Mesothelial cell of epicardium (in vitro differentiated cells): ENCODE results near the gene SLC23A1. TPM values are rescaled to one million over a fixed set of nuclear protein-coding genes. Genes with fewer than 3 reads are reported as not detected.

ENCODE experiments used
- DNase-seq, 2 experiments: peaks; one replicate each; pipeline ENCODE4 v3.0.0; 2021; ENCODE audit warnings: low spot score in 2 of 2; ENCODE audit not compliant: unreplicated experiment in 2 of 2
- H3K27ac Mint-ChIP-seq: 2 replicates; pipeline ENCODE4 v1.8.0; 2021; ENCODE audit warnings: mixed read lengths
- H3K27me3 Mint-ChIP-seq: 2 replicates; pipeline ENCODE4 v1.8.0; 2021; ENCODE audit warnings: low read depth, mixed read lengths
- H3K36me3 Mint-ChIP-seq: 2 replicates; pipeline ENCODE4 v1.8.0; 2021; ENCODE audit warnings: mixed read lengths
- H3K4me1 Mint-ChIP-seq: 2 replicates; pipeline ENCODE4 v1.8.0; 2021; ENCODE audit warnings: mixed read lengths
- H3K4me3 Mint-ChIP-seq: 2 replicates; pipeline ENCODE4 v1.8.0; 2021; ENCODE audit warnings: mild to moderate bottlenecking, moderate library complexity, mixed read lengths
- H3K9me3 Mint-ChIP-seq: 2 replicates; pipeline ENCODE4 v1.8.0; 2021; ENCODE audit warnings: mixed read lengths
- total RNA-seq: library from RNA; stranded (reverse); gene quantifications from 3 replicates; pipeline ENCODE4 v1.2.1, GENCODE V29; 2021
- TF ChIP-seq, protein P1 (sequence below): fragments of 200-600 bp; sonication (generic); IDR thresholded peaks from one replicate; pipeline ENCODE4 v1.5.0; 2021; ENCODE audit warnings: antibody characterized with exemption; ENCODE audit not compliant: unreplicated experiment

SLC23A1 gene
- total RNA-seq, 1 donor from 2014 or later: not detected

DNA sequence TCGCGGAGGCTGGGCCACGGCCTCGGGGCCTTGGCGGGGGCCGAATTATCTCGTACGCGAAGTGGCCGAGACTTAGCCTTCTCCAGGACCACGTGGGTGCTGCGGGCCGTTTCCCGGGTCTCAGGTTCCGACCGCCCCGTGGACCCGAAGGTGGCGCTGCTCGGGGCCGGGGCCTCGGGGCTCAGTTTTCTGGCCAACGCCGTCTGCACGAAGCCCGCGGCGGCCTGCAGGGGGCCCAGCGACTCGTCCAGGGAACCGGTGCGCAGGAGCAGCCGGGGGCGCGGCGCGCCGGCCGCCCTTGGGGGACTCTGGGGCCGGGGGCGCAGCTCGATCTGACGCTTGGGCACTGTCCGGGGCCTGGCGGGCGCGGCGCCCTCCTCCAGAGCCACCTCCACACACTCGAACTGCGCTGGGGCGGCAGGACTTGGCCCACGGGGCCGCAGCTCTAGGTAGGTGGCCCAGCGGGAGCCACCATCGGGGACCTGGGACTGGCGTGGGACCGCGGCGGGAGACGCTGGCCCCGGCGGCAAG, 11.1 kb upstream of the SLC23A1 start:
- Mint-ChIP-seq H3K27ac (no peak overlapping the region), H3K27me3 (peaks cover 61% of the 10 kb centered on the region), H3K36me3 (peaks cover under 1% of the 10 kb centered on the region), H3K4me1 (peaks cover 13% of the 10 kb centered on the region), H3K4me3 (peak overlapping the region; percentile 68), H3K9me3 (no peaks in the 10 kb centered on the region)
- TF ChIP-seq, protein P1, sequence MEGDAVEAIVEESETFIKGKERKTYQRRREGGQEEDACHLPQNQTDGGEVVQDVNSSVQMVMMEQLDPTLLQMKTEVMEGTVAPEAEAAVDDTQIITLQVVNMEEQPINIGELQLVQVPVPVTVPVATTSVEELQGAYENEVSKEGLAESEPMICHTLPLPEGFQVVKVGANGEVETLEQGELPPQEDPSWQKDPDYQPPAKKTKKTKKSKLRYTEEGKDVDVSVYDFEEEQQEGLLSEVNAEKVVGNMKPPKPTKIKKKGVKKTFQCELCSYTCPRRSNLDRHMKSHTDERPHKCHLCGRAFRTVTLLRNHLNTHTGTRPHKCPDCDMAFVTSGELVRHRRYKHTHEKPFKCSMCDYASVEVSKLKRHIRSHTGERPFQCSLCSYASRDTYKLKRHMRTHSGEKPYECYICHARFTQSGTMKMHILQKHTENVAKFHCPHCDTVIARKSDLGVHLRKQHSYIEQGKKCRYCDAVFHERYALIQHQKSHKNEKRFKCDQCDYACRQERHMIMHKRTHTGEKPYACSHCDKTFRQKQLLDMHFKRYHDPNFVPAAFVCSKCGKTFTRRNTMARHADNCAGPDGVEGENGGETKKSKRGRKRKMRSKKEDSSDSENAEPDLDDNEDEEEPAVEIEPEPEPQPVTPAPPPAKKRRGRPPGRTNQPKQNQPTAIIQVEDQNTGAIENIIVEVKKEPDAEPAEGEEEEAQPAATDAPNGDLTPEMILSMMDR: peak; percentile 57
- DNase-seq: peak in 1 of 2 experiments; percentile 69

- H3K36me3 Mint-ChIP-seq: no peaks in the 10 kb centered on the region
- peak overlapping the region; percentile 68 for H3K4me3 Mint-ChIP-seq
- TF ChIP-seq, protein P1: no peak
- H3K9me3 Mint-ChIP-seq: no peaks in the 10 kb centered on the region
- DNase-seq: no peak
- H3K27me3 Mint-ChIP-seq: peaks cover 61% of the 10 kb centered on the region
- H3K27ac Mint-ChIP-seq: no peak overlapping the region
- peaks cover 13% of the 10 kb centered on the region for H3K4me1 Mint-ChIP-seq
Measured at GRCh38 chr5:139393497-139394122, 10.5 kb upstream of the SLC23A1 start.

DNA sequence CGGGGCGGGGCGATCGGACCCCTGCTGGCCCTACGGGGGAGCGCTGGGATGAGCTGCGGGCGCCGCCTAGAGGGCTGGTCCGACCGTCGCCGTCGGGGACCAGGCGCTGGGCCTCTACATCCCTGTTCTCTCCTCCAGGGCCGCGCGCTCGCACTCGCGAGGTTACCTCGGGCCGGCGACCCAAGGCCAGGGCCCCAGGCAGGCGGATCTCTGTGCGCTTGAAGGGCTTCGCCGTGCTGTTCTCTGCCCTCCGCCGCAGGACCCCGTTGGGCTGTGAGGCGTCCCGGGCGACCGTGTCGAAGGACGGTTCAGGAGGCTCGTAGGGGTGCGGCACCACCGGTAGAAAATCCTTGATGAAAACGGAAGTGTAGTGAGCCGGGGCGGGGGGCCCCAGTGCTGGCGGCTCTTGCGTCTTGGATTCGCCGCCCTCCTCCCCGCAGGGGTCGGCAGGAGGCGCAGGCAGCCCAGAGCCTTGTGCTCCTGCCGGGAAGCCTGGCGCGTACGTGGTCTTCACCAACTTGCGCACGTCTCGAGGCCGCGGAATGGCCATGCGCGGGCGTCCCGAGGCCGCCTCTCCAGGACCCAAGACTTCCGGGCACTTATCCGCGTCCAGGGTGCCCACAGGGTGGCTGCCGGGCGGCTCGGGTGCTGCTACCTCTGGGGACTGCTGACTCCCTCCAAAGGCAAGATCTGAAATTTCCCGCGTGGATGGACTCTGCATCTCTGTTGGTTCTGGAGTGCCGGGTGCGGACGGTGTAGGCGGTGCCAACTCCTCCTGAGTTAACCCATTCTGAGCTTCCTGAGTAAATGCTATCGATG, 9.8 kb upstream of the SLC23A1 start:
- Mint-ChIP-seq H3K9me3 (no peaks in the 10 kb centered on the region), H3K36me3 (no peaks in the 10 kb centered on the region), H3K27me3 (peaks cover 61% of the 10 kb centered on the region), H3K27ac (no peak overlapping the region), H3K4me3 (peak overlapping the region; percentile 68), H3K4me1 (peaks cover 13% of the 10 kb centered on the region)
- peak in 1 of 2 experiments; percentile 68 for DNase-seq
- TF ChIP-seq, protein P1: no peak

GRCh38 chr5:139392324-139392677, 9.2 kb upstream of the SLC23A1 start:
- peaks cover 13% of the 10 kb centered on the region for H3K4me1 Mint-ChIP-seq

GRCh38 chr5:139391570-139392323, 8.7 kb upstream of the SLC23A1 start:
- Mint-ChIP-seq H3K4me1 (peaks cover 10% of the 10 kb centered on the region), H3K27ac (no peak overlapping the region)

More at GRCh38 chr5:139392324-139392677, 9.2 kb upstream of the SLC23A1 start:
- no peak overlapping the region for H3K27ac Mint-ChIP-seq
- no peak overlapping the region for H3K4me3 Mint-ChIP-seq
- H3K27me3 Mint-ChIP-seq: peaks cover 61% of the 10 kb centered on the region
- no peaks in the 10 kb centered on the region for H3K36me3 Mint-ChIP-seq
- H3K9me3 Mint-ChIP-seq: no peaks in the 10 kb centered on the region
- DNase-seq: no peak
- TF ChIP-seq, protein P1: no peak

More at GRCh38 chr5:139391570-139392323, 8.7 kb upstream of the SLC23A1 start:
- Mint-ChIP-seq H3K36me3 (no peaks in the 10 kb centered on the region), H3K4me3 (peak overlapping the region; percentile 46), H3K27me3 (peaks cover 58% of the 10 kb centered on the region), H3K9me3 (no peaks in the 10 kb centered on the region)
- TF ChIP-seq, protein P1: no peak
- DNase-seq: no peak
